Loucy (cell line): Measurements from ENCODE around the gene PPP4R2.

Source experiments
- CTCF ChIP-seq: fragments of 200-600 bp; sonication (generic); conservative IDR thresholded peaks from 2 replicates; pipeline ENCODE4 v1.5.1; 2014; ENCODE audit warnings: mild to moderate bottlenecking, antibody characterized with exemption, low read length
- EZH2phosphoT487 ChIP-seq: fragments of 200-600 bp; IDR thresholded peaks from 2 replicates; pipeline ENCODE4 v1.6.1; 2018; ENCODE audit warnings: antibody characterized with exemption, mild to moderate bottlenecking, moderate library complexity, borderline replicate concordance

- no peak for TF ChIP-seq CTCF
- TF ChIP-seq EZH2phosphoT487, result no peak
Measured at GRCh38 chr3:73030073-73030597, 33.5 kb downstream of the PPP4R2 start.
